Measurements from ENCODE around the gene CD164.
A peak's percentile ranks its signal among the peaks of the same experiment; 100 is the strongest.
"Not testable (repeated sequence)": the region's sequence is repeated elsewhere in the genome, so short reads cannot be mapped to it uniquely, and the experiment has no call there.

Gene CD164

DNA sequence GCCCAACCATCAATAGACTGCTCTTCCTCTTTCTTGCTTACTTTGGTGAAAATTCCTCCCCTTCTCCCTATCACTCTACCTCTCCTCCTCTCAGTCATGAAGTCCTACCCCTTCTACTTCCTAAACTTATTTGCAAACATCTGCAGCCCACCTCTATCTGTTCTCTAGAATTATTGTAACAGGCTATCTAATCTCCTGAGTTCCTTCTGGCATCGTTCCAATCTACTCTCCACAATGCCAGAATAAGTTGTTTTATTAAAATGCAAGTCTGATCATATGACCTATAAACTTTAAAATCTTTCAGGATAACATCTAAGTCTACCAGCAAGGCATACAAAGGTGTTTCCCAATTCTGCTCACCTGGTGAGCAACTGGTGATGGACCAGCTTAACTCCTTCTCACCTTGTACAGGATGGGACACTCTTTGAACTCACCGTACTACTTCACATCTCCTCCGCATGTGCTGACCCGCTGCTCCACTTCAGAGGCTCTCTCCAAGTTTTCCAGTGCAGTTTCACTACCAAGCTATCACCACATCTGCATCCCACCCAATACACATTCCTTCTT lies 7.9 kb downstream of the CD164 start:
- no peak for DNase-seq

- DNase-seq: no peak
Measured at GRCh38 chr6:109373762-109374161, 8.5 kb downstream of the CD164 start.

DNA sequence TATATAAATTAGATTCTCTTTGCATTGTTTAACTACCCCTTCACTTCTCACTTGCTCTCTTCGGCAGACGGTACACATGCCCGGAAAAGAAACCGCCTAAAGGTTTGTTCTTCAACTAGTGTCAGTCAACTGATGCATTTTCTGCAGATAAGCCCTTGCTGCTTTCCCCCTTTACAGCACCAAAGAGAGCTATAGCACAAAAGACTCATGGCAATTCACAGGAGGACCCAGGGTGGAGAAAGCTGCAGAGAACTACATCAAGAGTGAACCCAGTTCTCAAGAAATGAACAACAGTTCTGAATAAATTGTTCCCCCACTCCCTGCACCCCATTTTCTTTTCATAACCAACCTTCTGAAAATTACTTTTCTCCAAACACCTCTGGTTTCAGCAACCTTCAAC lies 8.9 kb downstream of the CD164 start:
- DNase-seq: no peak

GRCh38 chr6:109372130-109372529 lies 10.1 kb downstream of the CD164 start:
- DNase-seq: no peak

DNA sequence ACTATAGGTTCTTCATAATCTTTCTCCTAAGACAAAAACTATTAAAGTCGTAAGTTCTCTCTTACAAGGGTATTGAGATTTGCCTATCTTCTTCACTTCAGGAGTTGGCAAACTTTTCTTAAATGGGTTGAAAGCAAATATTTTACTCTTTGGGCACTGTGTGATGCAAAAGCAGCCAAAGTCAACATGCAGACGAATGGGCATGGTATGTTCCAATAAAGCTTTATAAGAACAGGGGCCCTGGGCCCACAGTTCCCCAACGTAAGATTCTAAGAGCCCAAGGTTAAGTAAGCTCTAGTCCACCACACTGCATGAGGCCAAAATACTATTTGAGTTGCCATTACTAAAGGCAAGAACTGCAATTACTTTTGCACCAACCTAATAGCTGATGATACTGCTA lies 11.5 kb downstream of the CD164 start:
- no peak for DNase-seq

DNA sequence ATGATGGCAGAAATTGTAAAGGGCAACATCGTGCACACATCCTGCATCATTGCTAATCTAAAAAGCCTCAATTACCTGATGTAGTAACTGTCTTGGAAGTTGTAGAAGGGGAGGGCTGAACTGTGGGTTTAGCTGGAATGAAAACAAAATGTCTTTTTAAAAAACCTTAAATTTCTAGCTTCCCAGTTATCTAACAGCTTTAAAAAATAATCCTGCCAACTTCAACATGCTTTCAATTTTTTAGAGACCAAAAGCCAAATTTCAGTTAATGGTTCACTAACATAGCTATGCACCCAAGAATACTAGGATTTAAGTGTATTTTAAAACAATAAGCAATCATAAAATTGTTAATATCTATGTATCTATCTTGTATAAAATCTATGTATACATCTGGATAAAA lies 11.9 kb downstream of the CD164 start:
- no peak for DNase-seq

DNA sequence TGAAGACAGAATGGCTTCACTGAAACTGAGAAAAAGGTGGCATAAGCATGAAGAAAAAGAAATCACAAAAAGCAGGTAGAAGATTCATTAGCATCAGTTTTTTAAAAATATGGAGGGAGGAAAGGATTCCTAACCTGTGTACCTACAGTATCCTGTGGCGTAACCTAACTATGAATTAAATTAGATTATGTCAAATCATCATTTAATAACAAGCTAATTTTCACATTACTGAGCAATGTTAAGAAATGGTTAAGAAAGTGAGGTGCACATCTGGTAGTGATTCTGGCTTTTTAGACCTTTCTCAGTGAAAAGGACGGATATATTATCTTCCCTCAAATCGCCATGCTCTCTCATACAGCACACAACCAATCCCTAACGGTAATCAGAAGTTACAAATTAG lies 12.5 kb downstream of the CD164 start:
- DNase-seq: no peak

GRCh38 chr6:109364382-109365078 lies 17.7 kb downstream of the CD164 start:
- DNase-seq: not testable (repeated sequence)

DNA sequence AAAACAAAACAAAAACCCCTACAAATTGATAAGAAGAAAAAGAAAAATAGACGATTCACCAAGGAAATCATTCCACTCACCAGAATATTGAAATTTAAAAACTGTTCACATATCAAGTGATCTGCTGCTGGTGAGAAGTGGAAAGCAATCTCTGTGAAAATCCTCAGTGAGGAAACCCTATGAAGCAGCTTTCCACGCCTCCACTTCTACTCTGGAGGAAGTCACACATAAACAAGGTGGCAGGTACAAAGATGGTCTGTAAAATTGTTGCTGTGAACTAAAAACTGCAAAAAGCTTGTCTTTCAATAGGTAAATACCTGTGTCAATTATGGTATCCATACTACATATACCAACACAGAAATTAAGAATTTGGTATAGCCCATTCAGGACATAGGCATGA lies 18.5 kb downstream of the CD164 start:
- DNase-seq: no peak

GRCh38 chr6:109362102-109362884 lies 20.0 kb downstream of the CD164 start:
- no peak for DNase-seq

DNA sequence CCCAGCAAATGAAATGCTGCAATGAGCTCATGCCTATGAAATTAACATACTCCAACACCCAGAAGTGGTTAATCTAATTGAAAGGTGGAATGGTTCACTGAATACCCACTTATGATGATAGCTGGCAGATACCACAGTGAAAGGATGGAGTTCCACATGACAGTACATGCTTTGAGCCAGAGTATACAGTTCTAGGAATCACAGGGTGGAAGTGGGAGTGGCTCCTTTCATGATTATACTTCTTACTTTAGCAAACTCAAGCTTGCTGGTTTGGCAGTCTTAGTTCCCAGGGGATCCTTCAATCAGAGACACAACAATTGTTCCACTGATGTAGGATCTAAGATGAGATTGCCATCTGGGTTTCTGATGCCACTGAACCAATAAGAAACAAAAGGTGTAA lies 21.5 kb downstream of the CD164 start:
- no peak for DNase-seq

- DNase-seq: no peak
Measured at GRCh38 chr6:109360281-109360680, 22.0 kb downstream of the CD164 start.

DNA sequence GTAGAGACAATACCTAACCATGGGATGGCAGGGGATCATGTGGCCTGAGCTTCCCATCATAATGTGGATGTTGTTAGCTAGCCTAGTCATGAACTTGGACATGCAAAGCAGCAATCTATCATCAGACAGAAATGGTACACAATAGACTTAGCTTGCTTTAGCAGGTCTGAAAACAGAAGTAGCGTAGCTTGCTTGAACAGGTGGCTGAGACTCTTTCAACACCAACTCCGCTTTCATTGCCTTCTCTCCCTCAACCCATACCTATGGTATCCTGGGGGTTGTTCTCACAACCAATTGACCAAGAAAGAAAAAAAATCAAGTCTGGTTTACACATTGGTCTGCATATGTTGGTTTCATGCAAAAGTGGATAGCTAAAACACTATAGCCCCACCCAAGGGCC lies 23.0 kb downstream of the CD164 start:
- no peak for DNase-seq

DNA sequence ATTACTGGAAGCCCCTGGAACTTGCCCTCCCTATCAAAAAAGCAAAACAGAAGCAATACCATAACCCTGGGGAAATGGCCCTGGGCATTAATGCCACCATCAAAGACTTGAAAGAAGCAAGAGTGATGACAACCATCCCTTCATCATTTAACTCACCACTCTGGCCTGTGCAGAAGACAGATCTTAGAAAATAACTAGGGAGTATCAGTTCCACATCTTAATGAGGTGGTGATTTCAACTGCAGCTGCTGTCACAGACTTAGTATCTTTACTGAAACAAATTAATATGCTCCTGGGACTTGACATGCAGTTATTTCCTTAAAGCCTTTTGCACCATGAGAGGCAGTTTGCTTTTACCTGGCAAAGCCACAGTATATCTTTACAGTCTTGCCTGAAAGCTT lies 24.1 kb downstream of the CD164 start:
- DNase-seq: no peak

DNA sequence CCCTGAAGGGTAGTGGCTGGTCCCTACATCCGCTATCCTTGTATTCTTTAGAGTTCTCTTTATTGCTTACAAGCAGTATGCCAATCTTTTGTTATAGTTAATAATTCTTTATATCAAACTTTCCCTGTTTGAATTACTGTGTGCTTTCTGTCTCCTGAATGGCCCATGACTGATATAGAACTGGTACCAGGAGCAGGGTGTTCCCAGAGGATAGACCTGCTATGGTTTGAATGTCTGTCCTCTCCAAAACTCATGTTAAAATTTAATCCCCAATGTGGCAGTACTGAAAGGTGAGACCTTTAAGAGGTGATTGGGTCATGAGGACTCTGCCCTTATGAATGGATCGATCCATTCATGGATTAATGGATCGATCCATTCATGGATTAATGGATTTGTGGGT lies 26.0 kb downstream of the CD164 start:
- DNase-seq: no peak

GRCh38 chr6:109351231-109352130 lies 30.8 kb downstream of the CD164 start:
- DNase-seq: no peak

DNA sequence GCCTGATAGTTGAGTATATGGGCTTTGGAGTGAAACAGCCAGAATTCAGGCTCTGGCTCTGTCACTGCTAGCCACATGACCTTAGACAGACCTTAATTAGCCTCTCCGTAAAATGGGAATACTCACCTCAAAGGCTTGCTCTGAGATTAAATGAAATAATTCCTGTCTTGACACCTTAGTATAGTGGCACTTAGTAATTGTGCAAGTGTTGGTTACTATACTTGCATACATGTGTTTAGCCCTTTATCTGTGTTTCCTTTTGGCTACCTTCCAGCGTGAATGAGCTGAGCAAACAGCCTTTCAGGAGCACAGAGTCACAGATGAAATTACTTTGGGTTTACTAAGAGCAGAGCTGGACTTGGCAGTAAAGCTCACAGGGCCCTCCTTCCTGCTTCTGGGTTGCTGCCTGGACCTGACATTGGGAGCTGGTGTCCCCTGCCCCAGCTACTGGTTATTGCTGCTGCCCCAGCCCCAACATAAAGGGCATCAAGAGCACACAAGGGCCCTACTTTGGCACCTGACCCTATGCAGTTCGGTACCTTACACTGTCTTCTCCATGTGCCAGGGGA lies 32.8 kb downstream of the CD164 start:
- peak; percentile 57 for DNase-seq

GRCh38 chr6:109348226-109348625 lies 34.0 kb downstream of the CD164 start:
- DNase-seq: no peak

DNA sequence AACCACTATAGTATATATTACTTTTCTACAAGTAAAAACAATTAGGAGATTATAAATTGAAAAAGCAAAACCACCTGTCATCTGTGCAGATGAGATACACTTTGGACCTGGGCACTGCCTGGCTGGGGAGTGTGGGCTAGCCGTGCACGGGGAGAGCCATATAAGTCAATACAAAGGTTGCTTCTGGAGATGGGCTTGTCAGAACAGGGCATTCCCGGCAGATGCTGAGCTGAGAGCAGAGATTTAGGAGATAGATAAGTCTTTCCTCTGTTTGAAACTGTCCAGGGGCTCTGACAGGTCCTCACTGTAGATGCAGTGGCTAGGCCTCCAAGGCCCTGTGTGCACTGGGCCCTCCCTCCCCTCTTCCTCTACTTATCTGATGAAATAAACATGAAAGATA lies 34.5 kb downstream of the CD164 start:
- DNase-seq: no peak

- DNase-seq: no peak
Measured at GRCh38 chr6:109345986-109346385, 36.3 kb downstream of the CD164 start.

DNA sequence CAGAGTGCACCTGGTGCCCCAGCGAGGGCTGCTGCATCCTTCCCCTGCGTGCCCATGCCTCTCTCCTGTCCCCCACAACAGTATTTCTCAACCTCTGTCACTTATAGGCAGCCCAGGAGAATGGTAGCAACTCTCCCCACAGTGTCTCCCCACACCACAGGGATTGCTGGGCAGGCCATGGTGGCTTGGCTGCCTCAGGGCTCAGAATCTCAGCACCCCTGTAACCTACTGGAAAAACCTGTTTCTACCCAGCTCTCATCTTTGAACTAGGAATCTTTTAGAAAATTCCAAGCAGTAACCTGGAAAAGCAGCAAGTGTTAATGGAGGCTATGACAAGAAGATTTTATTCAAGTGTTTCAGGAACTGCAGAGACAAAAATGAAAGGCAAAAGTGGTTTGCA lies 38.0 kb downstream of the CD164 start:
- no peak for DNase-seq

GRCh38 chr6:109343518-109343917 lies 38.7 kb downstream of the CD164 start:
- no peak for DNase-seq

- no peak for DNase-seq
Measured at GRCh38 chr6:109342911-109343310, 39.4 kb downstream of the CD164 start.
